HepG2 (cell line): ENCODE data around the gene MLYCD. TPM values are rescaled to one million over a fixed set of nuclear protein-coding genes. Genes with fewer than 3 reads are reported as not detected.
A peak's percentile ranks its signal among the peaks of the same experiment; 100 is the strongest.

ENCODE experiments used
- DRAP1 ChIP-seq: IDR thresholded peaks from 2 replicates; pipeline ENCODE4 v1.6.1; 2016; ENCODE audit warnings: missing genetic modification reagents, missing compliant biosample characterization
- FOXK2 ChIP-seq: fragments of 450-650 bp; IDR thresholded peaks from 2 replicates; pipeline ENCODE4 v1.6.1; 2016
- MAZ ChIP-seq, 2 experiments: sonication (generic) in 1 of 2; formaldehyde crosslinking in 1 of 2; IDR thresholded peaks; 2 replicates each; pipeline versions ENCODE4 v1.5.0 to v1.6.1; 2012 to 2020; ENCODE audit warnings: low read depth in 2 of 2, mild to moderate bottlenecking in 2 of 2, borderline replicate concordance in 1 of 2, improper control_type of control experiment in 1 of 2, low read length in 1 of 2, missing genetic modification reagents in 1 of 2, moderate library complexity in 1 of 2
- NFAT5 ChIP-seq: sonication (generic); formaldehyde crosslinking; IDR thresholded peaks from 2 replicates; pipeline ENCODE4 v1.4.0; 2020; ENCODE audit warnings: missing genetic modification reagents
- NR2C2 ChIP-seq: sonication (generic); formaldehyde crosslinking; IDR thresholded peaks from 2 replicates; pipeline ENCODE4 v1.4.0; 2020; ENCODE audit warnings: missing genetic modification reagents, mild to moderate bottlenecking, moderate library complexity, borderline replicate concordance
- PHF5A ChIP-seq: IDR thresholded peaks from one replicate; pipeline ENCODE4 v1.6.1; 2018; ENCODE audit warnings: low read depth, missing genetic modification reagents; ENCODE audit not compliant: unreplicated experiment
- RAD51 ChIP-seq: fragments of 450-650 bp; IDR thresholded peaks from 2 replicates; pipeline ENCODE4 v1.6.1; 2016; ENCODE audit warnings: borderline replicate concordance
- ZMAT3 ChIP-seq: sonication (generic); formaldehyde crosslinking; conservative IDR thresholded peaks from 2 replicates; pipeline ENCODE4 v1.7.0; 2021; ENCODE audit warnings: missing genetic modification reagents
- ZNF562 ChIP-seq: sonication (generic); formaldehyde crosslinking; IDR thresholded peaks from 2 replicates; pipeline ENCODE4 v1.8.0; 2022; ENCODE audit warnings: missing genetic modification reagents, borderline replicate concordance
- ZNF740 ChIP-seq: sonication (generic); formaldehyde crosslinking; IDR thresholded peaks from 2 replicates; pipeline ENCODE4 v1.4.0; 2020; ENCODE audit warnings: missing genetic modification reagents
- polyA plus RNA-seq, 8 experiments: library from polyadenylated mRNA; depleted of rRNA in 3 of 8; stranded (reverse) in 7 of 8; unstranded in 1 of 8; fragments of >200 nt; fragmentation: Illumina TruSeq in 4 of 8; extraction: Trizol in 4 of 8; gene quantifications; 2 replicates each; pipeline versions ENCODE4 v1.2.1 to v1.2.3, GENCODE V29; 2011 to 2016; ENCODE audit warnings: low read depth in 4 of 8, missing spikeins in 1 of 8, mixed read lengths in 1 of 8; ENCODE audit not compliant: insufficient read depth in 1 of 8
- total RNA-seq, 5 experiments: library from RNA; depleted of rRNA; stranded (reverse); fragments of >200 nt; fragmentation: Illumina TruSeq; extraction: Trizol; gene quantifications; 2 replicates each; pipeline ENCODE4 v1.2.3, GENCODE V29; 2016; ENCODE audit warnings: low read depth in 1 of 5

Gene MLYCD
- total and polyA plus RNA-seq, 2 of the 13 experiments (the other 11 are each of a cell fraction or from before 2014, with no cell fraction given): 1.8 to 4.0 TPM

GRCh38 chr16:83949724-83950001, 50.7 kb downstream of the MLYCD start (continued):
- peak; percentile 70; the same call in 1 of the 2 replicates for TF ChIP-seq NFAT5 (CRISPR knock-in tag)
- TF ChIP-seq MAZ (IDR thresholded peaks at IDR 0.05; ENCODE audit: borderline replicate concordance, low read depth, low read length): no peak
- no peak for TF ChIP-seq MAZ (CRISPR knock-in tag; IDR thresholded peaks at IDR 0.05; ENCODE audit: low read depth)
- TF ChIP-seq PHF5A (CRISPR knock-in tag): no peak
- TF ChIP-seq RAD51: peak; percentile 23; the same call in 1 of the 2 replicates
- TF ChIP-seq ZMAT3: no peak
- TF ChIP-seq ZNF562 (CRISPR knock-in tag): no peak
- no peak for TF ChIP-seq FOXK2
- TF ChIP-seq NR2C2: no peak
- no peak for TF ChIP-seq DRAP1 (CRISPR knock-in tag)
- TF ChIP-seq ZNF740 (CRISPR knock-in tag): no peak
- TF ChIP-seq, all 625 proteins: peak for 7
